Fibroblast of villous mesenchyme (primary cell): ENCODE data around the gene SMG6. TPM values are rescaled to one million over a fixed set of nuclear protein-coding genes. Genes with fewer than 3 reads are reported as not detected.

Source experiments
- DNase-seq: peaks from one replicate; pipeline ENCODE4 v3.0.0-alpha.2; 2010; ENCODE audit warnings: low read depth
- H3K4me3 ChIP-seq: 2 replicates; pipeline ENCODE4 v1.5.1; 2011; ENCODE audit warnings: low read depth, mild to moderate bottlenecking, low read length
- total RNA-seq: library from RNA; depleted of rRNA; stranded (reverse); fragments of >200 nt; gene quantifications from 2 replicates; pipeline ENCODE4 v1.2.3, GENCODE V29; 2012
- TF ChIP-seq, protein P1 (sequence below): IDR thresholded peaks from 2 replicates; pipeline ENCODE4 v1.5.1; 2012; ENCODE audit warnings: low read depth, mild to moderate bottlenecking, low read length; ENCODE audit not compliant: insufficient read depth

SMG6 gene
- total RNA-seq, 1 donor = 50.5 TPM

DNA sequence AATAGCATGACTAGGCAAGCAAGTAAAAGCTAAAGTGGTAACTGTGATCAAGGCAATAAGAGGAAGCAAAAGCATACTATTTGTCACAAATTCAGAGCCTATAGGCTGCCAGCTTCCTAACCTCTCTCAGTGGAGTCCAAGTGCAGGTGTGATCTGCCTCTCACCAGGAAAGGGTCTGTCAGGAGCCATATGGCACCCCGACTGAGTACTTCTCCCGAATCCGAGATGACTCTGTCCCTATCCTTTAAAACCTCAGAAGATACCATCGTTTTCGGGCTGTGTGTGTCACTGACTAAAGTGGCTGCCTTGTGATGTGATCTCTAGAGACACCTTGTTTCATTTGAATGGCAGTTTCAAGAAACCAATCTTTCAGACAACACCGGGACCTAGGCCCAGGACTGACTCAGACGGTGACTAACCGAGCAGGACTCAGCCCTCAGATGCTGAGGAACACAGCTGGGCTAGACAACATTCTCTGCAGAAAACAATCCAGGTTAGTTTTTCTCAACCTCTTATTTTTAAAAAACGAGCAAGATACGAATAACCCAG, 63.6 kb downstream of the SMG6 start:
- H3K4me3 ChIP-seq = no peak overlapping the region
- DNase-seq = peak; percentile 89
- TF ChIP-seq, protein P1, sequence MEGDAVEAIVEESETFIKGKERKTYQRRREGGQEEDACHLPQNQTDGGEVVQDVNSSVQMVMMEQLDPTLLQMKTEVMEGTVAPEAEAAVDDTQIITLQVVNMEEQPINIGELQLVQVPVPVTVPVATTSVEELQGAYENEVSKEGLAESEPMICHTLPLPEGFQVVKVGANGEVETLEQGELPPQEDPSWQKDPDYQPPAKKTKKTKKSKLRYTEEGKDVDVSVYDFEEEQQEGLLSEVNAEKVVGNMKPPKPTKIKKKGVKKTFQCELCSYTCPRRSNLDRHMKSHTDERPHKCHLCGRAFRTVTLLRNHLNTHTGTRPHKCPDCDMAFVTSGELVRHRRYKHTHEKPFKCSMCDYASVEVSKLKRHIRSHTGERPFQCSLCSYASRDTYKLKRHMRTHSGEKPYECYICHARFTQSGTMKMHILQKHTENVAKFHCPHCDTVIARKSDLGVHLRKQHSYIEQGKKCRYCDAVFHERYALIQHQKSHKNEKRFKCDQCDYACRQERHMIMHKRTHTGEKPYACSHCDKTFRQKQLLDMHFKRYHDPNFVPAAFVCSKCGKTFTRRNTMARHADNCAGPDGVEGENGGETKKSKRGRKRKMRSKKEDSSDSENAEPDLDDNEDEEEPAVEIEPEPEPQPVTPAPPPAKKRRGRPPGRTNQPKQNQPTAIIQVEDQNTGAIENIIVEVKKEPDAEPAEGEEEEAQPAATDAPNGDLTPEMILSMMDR = no peak

DNA sequence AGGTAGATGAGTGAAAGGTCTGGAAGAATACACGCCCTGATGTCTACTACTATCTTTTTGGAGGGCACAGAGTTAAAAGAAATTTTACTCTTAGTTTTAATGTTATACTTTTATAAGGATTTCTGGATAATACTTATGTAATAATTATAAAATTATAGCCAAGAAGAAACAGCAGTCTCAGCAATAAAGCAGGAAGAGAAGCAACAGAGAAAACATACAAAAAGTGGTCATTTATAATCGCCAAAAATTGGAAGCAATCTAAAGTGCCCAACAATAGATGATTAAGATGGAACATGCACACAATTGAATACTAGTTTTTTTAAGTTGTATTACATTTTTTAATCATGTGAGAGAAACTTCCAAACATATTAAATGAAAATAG, 64.4 kb downstream of the SMG6 start:
- TF ChIP-seq, protein P1 = no peak
- no peak overlapping the region for H3K4me3 ChIP-seq

DNA sequence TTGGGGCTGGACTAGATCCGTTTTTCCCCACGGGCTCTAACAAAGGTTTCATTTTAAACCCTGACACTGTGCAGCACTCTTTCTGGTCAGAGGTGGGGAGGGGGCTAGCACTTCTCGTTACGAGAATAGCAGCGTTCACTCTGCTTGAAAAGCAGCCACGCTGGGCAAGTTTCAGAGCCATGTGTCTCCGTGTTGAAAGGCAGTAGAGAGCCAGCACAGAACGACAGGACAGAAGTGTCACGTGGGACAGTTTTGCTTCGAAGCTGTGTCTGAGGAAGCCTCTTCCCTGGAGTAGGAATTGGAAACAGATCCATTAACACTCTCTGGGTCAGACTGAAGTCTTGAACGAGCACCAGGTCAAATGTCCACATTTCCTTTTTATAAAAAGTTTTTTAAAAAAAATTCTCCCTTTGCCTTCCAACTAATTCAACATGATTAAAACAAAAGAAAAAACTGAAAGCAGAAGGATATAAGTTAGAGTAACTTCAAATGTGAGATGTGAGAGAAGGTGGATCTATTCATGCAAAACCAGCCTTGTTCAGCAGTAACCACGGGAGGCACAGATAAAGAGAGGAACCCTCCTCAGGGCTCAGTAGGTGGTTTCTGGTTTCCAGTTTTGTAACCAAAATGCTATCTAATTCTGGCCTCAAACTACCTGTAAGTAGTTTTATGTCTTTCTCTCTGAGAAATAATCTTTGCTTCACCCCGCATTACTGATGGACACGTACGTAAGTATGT, 65.0 kb downstream of the SMG6 start:
- TF ChIP-seq, protein P1 = no peak
- H3K4me3 ChIP-seq = no peak overlapping the region
- no peak for DNase-seq

More for the DNA sequence above, 64.4 kb downstream of the SMG6 start:
- DNase-seq = no peak

- no peak overlapping the region for H3K4me3 ChIP-seq
- TF ChIP-seq, protein P1 = no peak
- DNase-seq = no peak
Measured at GRCh38 chr17:2237950-2238349, 65.6 kb downstream of the SMG6 start.

DNA sequence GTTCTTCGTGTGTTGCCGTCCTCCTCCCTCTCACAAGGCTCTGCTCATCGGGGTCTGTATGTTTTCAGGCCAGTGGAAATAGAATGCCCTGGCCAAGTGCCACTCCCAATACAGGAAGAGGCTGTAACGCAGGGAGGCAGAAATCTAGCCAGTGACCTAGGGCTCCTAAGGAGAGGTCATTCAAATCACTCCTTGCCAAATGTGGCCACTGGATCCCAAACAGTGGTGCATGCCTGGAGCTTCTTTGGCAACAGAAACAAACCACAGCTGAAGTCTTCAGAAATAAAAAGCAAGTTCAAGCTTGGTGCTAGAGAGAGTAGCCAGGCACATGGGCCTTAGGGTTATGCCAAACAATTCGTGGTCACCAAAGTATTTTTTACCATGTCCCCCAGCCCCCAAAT, 66.1 kb downstream of the SMG6 start:
- peak; percentile 86 for DNase-seq
- no peak overlapping the region for H3K4me3 ChIP-seq
- TF ChIP-seq, protein P1 = no peak

GRCh38 chr17:2235792-2236366, 67.7 kb downstream of the SMG6 start:
- no peak overlapping the region for H3K4me3 ChIP-seq
- TF ChIP-seq, protein P1 = no peak
- no peak for DNase-seq
